Liver (tissue), 3 donors: ENCODE results near the gene AMOTL1.

Source experiments
- GABPA ChIP-seq, 2 donors: IDR thresholded peaks in 1 of 2; conservative IDR thresholded peaks in 1 of 2; 2 replicates each; pipeline ENCODE4 v1.6.1; 2016; ENCODE audit warnings: antibody characterized with exemption in 2 of 2, mild to moderate bottlenecking in 1 of 2, moderate library complexity in 1 of 2
- SP1 ChIP-seq: IDR thresholded peaks from 2 replicates; pipeline ENCODE4 v1.6.1; 2018; ENCODE audit warnings: antibody characterized with exemption, mild to moderate bottlenecking
- TAF1 ChIP-seq: conservative IDR thresholded peaks from 2 replicates; pipeline ENCODE4 v1.6.1; 2016; ENCODE audit warnings: antibody characterized with exemption, mild to moderate bottlenecking
- TF ChIP-seq, protein P1 (sequence below): fragments of 150-350 bp; IDR thresholded peaks from 2 replicates; pipeline ENCODE4 v1.5.1; 2017; ENCODE audit warnings: improper control_type of control experiment, low read depth, low read length; ENCODE audit not compliant: missing input control
- TF ChIP-seq, protein P2 (sequence below): IDR thresholded peaks from 2 replicates; pipeline ENCODE4 v1.6.1; 2016; ENCODE audit warnings: antibody characterized with exemption, mild to moderate bottlenecking
- TF ChIP-seq, protein P3 (sequence below): IDR thresholded peaks from 2 replicates; pipeline ENCODE4 v1.6.1; 2016; ENCODE audit warnings: antibody characterized with exemption
- donor health status: healthy.
- donor health status: healthy.

DNA sequence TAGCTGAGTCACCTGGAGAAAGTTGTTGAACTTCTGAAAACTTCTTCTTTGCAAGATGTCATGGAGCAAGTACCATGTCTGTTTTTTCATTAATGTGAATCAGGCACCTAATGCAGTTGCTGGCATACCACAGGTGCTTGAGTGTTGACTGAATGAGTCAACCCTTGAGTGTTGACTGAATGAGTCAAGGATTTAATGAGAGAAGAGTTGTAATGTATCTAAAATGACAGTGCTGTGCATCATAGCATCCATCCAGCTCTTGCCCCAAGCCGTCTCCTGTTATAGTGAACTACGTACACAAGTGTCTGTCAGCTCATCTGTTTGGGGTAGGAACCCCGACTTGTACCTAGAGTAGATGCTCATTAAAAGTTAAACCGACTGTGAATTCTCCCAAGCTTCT is 112.1 kb downstream of the AMOTL1 start:
- TF ChIP-seq, protein P1, sequence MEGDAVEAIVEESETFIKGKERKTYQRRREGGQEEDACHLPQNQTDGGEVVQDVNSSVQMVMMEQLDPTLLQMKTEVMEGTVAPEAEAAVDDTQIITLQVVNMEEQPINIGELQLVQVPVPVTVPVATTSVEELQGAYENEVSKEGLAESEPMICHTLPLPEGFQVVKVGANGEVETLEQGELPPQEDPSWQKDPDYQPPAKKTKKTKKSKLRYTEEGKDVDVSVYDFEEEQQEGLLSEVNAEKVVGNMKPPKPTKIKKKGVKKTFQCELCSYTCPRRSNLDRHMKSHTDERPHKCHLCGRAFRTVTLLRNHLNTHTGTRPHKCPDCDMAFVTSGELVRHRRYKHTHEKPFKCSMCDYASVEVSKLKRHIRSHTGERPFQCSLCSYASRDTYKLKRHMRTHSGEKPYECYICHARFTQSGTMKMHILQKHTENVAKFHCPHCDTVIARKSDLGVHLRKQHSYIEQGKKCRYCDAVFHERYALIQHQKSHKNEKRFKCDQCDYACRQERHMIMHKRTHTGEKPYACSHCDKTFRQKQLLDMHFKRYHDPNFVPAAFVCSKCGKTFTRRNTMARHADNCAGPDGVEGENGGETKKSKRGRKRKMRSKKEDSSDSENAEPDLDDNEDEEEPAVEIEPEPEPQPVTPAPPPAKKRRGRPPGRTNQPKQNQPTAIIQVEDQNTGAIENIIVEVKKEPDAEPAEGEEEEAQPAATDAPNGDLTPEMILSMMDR = no peak
- TF ChIP-seq TAF1 (no peak), GABPA (IDR thresholded peaks at IDR 0.05 in 1 of 2, conservative IDR thresholded peaks at IDR 0.05 in 1 of 2) (no peak), SP1 (no peak)
- TF ChIP-seq, protein P2, sequence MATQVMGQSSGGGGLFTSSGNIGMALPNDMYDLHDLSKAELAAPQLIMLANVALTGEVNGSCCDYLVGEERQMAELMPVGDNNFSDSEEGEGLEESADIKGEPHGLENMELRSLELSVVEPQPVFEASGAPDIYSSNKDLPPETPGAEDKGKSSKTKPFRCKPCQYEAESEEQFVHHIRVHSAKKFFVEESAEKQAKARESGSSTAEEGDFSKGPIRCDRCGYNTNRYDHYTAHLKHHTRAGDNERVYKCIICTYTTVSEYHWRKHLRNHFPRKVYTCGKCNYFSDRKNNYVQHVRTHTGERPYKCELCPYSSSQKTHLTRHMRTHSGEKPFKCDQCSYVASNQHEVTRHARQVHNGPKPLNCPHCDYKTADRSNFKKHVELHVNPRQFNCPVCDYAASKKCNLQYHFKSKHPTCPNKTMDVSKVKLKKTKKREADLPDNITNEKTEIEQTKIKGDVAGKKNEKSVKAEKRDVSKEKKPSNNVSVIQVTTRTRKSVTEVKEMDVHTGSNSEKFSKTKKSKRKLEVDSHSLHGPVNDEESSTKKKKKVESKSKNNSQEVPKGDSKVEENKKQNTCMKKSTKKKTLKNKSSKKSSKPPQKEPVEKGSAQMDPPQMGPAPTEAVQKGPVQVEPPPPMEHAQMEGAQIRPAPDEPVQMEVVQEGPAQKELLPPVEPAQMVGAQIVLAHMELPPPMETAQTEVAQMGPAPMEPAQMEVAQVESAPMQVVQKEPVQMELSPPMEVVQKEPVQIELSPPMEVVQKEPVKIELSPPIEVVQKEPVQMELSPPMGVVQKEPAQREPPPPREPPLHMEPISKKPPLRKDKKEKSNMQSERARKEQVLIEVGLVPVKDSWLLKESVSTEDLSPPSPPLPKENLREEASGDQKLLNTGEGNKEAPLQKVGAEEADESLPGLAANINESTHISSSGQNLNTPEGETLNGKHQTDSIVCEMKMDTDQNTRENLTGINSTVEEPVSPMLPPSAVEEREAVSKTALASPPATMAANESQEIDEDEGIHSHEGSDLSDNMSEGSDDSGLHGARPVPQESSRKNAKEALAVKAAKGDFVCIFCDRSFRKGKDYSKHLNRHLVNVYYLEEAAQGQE = no peak
- TF ChIP-seq, protein P3, sequence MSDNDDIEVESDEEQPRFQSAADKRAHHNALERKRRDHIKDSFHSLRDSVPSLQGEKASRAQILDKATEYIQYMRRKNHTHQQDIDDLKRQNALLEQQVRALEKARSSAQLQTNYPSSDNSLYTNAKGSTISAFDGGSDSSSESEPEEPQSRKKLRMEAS = no peak
